HL-60 (cell line): ENCODE data around the gene FANCC.

Source experiments
- DNase-seq, 2 experiments: peaks; one replicate each; pipeline ENCODE4 v3.0.0-alpha.2; 2010 to 2020; ENCODE audit warnings: low read depth in 1 of 2, low spot score in 1 of 2
- H3K27ac ChIP-seq: fragments of 250-450 bp; sonication (Bioruptor Pico); replicated peaks from 2 replicates; pipeline ENCODE4 v1.5.1; 2020; ENCODE audit warnings: mild to moderate bottlenecking, moderate library complexity
- H3K27me3 ChIP-seq: fragments of 250-450 bp; sonication (Bioruptor Pico); 2 replicates; pipeline ENCODE4 v1.5.1; 2021; ENCODE audit warnings: mild to moderate bottlenecking, moderate library complexity; ENCODE audit not compliant: insufficient read depth, poor library complexity, severe bottlenecking
- H3K4me3 ChIP-seq: replicated peaks from 2 replicates; pipeline ENCODE4 v1.5.1; 2011; ENCODE audit warnings: mild to moderate bottlenecking, control low read depth, low read length; ENCODE audit not compliant: insufficient read depth
- GABPA ChIP-seq: IDR thresholded peaks from 2 replicates; pipeline ENCODE4 v1.6.1; 2012; ENCODE audit warnings: low read depth
- POLR2AphosphoS5 ChIP-seq: IDR thresholded peaks from 2 replicates; pipeline ENCODE4 v1.6.1; 2012; ENCODE audit warnings: low read depth
- SPI1 ChIP-seq: IDR thresholded peaks from 2 replicates; pipeline ENCODE4 v1.6.1; 2012; ENCODE audit warnings: low read depth, mild to moderate bottlenecking, borderline replicate concordance
- TF ChIP-seq, protein P1 (sequence below): IDR thresholded peaks from 2 replicates; pipeline ENCODE4 v1.6.1; 2012; ENCODE audit warnings: low read depth; ENCODE audit not compliant: insufficient replicate concordance
- TF ChIP-seq, protein P2 (sequence below): IDR thresholded peaks from one replicate; pipeline ENCODE4 v1.5.1; 2011; ENCODE audit warnings: low read length, control low read depth, inconsistent platforms; ENCODE audit not compliant: insufficient read depth

The FANCC gene

GRCh38 chr9:95116808-95117204 lies 200.7 kb downstream of the FANCC start:
- H3K27me3 ChIP-seq = no peaks in the 10 kb centered on the region
- no peak for DNase-seq
- no peak overlapping the region for H3K4me3 ChIP-seq
- no peak overlapping the region for H3K27ac ChIP-seq
- TF ChIP-seq SPI1 = no peak
- no peak for TF ChIP-seq GABPA
- TF ChIP-seq POLR2AphosphoS5 = no peak
- TF ChIP-seq, protein P1, sequence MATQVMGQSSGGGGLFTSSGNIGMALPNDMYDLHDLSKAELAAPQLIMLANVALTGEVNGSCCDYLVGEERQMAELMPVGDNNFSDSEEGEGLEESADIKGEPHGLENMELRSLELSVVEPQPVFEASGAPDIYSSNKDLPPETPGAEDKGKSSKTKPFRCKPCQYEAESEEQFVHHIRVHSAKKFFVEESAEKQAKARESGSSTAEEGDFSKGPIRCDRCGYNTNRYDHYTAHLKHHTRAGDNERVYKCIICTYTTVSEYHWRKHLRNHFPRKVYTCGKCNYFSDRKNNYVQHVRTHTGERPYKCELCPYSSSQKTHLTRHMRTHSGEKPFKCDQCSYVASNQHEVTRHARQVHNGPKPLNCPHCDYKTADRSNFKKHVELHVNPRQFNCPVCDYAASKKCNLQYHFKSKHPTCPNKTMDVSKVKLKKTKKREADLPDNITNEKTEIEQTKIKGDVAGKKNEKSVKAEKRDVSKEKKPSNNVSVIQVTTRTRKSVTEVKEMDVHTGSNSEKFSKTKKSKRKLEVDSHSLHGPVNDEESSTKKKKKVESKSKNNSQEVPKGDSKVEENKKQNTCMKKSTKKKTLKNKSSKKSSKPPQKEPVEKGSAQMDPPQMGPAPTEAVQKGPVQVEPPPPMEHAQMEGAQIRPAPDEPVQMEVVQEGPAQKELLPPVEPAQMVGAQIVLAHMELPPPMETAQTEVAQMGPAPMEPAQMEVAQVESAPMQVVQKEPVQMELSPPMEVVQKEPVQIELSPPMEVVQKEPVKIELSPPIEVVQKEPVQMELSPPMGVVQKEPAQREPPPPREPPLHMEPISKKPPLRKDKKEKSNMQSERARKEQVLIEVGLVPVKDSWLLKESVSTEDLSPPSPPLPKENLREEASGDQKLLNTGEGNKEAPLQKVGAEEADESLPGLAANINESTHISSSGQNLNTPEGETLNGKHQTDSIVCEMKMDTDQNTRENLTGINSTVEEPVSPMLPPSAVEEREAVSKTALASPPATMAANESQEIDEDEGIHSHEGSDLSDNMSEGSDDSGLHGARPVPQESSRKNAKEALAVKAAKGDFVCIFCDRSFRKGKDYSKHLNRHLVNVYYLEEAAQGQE = no peak
- TF ChIP-seq, protein P2, sequence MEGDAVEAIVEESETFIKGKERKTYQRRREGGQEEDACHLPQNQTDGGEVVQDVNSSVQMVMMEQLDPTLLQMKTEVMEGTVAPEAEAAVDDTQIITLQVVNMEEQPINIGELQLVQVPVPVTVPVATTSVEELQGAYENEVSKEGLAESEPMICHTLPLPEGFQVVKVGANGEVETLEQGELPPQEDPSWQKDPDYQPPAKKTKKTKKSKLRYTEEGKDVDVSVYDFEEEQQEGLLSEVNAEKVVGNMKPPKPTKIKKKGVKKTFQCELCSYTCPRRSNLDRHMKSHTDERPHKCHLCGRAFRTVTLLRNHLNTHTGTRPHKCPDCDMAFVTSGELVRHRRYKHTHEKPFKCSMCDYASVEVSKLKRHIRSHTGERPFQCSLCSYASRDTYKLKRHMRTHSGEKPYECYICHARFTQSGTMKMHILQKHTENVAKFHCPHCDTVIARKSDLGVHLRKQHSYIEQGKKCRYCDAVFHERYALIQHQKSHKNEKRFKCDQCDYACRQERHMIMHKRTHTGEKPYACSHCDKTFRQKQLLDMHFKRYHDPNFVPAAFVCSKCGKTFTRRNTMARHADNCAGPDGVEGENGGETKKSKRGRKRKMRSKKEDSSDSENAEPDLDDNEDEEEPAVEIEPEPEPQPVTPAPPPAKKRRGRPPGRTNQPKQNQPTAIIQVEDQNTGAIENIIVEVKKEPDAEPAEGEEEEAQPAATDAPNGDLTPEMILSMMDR = no peak

GRCh38 chr9:95116002-95116807 lies 201.3 kb downstream of the FANCC start:
- no peak for DNase-seq
- H3K4me3 ChIP-seq = no peak overlapping the region
- TF ChIP-seq SPI1 (no peak), GABPA (no peak)
- no peaks in the 10 kb centered on the region for H3K27me3 ChIP-seq
- no peak overlapping the region for H3K27ac ChIP-seq

DNA sequence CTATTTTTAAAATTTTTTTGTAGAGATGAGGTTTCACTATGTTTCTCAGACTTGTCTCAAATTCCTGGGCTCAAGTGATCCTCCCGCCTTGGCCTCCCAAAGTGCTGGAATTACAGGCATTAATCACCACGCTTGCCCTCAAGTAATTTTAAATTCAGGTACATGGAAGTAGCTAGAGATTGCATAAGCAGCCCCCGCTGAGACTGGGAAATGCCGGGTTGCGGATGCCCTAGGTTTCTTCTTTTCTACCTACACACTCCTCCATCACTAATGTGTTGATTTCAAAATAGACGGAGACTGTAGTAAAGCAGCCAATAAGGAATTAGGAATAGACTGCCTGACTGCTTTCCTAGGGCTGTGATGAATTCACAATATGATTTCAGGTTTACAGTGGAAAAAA lies 202.4 kb downstream of the FANCC start:
- DNase-seq = no peak
- TF ChIP-seq POLR2AphosphoS5 = no peak
- Histone ChIP-seq H3K27ac (no peak overlapping the region), H3K27me3 (no peaks in the 10 kb centered on the region), H3K4me3 (no peak overlapping the region)

DNA sequence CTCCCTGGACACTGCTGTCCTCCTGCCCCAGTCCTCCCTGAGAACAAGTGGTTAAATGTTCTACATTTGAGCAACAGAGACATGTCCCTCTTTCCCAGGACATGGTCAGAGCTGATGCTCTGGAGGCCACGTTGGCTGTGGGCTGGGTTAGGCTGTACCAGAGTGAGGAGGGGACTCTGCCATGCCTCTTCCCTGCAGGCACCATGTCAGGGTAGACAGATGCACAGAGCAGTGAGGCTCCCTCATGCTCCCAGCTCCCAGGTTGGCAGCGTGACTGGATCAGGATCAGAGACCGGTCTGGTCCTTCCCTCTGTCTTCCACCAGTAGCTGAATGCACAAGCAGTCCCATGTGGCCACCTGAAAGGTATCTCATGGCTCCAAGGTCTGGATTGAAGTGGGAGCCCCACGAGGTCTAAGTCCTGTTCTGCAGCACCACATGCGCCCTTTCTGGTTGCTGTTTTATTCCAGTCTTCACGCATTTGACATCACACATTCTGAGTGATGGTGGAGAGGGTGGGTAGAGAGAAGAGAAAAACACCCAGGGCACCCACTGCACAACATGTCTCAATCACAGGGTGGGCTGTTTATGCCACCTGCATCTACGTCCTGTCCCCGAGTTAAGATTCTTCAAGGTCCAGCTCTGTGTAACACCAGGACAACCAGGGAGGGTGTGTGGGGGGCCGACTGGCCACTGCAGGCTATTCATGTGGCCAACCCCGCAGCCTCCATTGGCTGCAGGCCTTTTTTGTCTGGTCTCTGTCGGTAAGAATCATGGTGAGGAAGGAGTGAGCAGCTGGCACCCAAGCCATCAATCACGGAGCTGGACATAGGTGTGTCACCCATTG lies 204.9 kb downstream of the FANCC start:
- DNase-seq = no peak
- TF ChIP-seq GABPA (no peak), POLR2AphosphoS5 (no peak), SPI1 (no peak)
- TF ChIP-seq, protein P1 = no peak
- TF ChIP-seq, protein P2 = no peak
- Histone ChIP-seq H3K27me3 (no peaks in the 10 kb centered on the region), H3K27ac (no peak overlapping the region), H3K4me3 (no peak overlapping the region)
